BJ (cell line): Measurements from ENCODE around the gene B4GALT2. TPM values are rescaled to one million over a fixed set of nuclear protein-coding genes. Genes with fewer than 3 reads are reported as not detected.

Source experiments
- CTCF ChIA-PET: fragments of 350-600 bp; formaldehyde crosslinking; extraction: SDS; loops from one replicate; lab custom pipeline; 2021; ENCODE audit warnings: antibody characterized with exemption, inconsistent platforms; lab: Yijun Ruan, JAX
- POLR2A ChIA-PET: fragments of 300-600 bp; sonication (Branson Sonifier 250); formaldehyde crosslinking; extraction: SDS; loops from one replicate; lab custom pipeline; 2021; ENCODE audit warnings: antibody characterized with exemption; lab: Charles Lee
- DNase-seq: peaks from one replicate; pipeline ENCODE4 v3.0.0-alpha.2; 2011; ENCODE audit warnings: low read depth
- H3K27me3 ChIP-seq: 2 replicates; pipeline ENCODE4 v1.6.0; 2011; ENCODE audit warnings: low read length; ENCODE audit not compliant: control insufficient read depth, insufficient read depth
- H3K36me3 ChIP-seq: 2 replicates; pipeline ENCODE4 v1.5.1; 2011; ENCODE audit warnings: low read length; ENCODE audit not compliant: control insufficient read depth, insufficient read depth
- H3K4me3 ChIP-seq: 2 replicates; pipeline ENCODE4 v1.5.1; 2011; ENCODE audit warnings: low read depth, mild to moderate bottlenecking, control low read depth, low read length
- polyA plus RNA-seq: library from polyadenylated mRNA; depleted of rRNA; stranded (reverse); fragments of >200 nt; gene quantifications from 2 replicates; pipeline ENCODE4 v1.2.3, GENCODE V29; 2011
- TF ChIP-seq, protein P1 (sequence below): IDR thresholded peaks from 2 replicates; pipeline ENCODE4 v1.5.1; 2011; ENCODE audit warnings: low read depth, mild to moderate bottlenecking, control low read depth, inconsistent platforms, low read length, moderate library complexity; ENCODE audit not compliant: insufficient read depth

Gene B4GALT2
- polyA plus RNA-seq, 1 experiment, result 82.2 TPM

DNA sequence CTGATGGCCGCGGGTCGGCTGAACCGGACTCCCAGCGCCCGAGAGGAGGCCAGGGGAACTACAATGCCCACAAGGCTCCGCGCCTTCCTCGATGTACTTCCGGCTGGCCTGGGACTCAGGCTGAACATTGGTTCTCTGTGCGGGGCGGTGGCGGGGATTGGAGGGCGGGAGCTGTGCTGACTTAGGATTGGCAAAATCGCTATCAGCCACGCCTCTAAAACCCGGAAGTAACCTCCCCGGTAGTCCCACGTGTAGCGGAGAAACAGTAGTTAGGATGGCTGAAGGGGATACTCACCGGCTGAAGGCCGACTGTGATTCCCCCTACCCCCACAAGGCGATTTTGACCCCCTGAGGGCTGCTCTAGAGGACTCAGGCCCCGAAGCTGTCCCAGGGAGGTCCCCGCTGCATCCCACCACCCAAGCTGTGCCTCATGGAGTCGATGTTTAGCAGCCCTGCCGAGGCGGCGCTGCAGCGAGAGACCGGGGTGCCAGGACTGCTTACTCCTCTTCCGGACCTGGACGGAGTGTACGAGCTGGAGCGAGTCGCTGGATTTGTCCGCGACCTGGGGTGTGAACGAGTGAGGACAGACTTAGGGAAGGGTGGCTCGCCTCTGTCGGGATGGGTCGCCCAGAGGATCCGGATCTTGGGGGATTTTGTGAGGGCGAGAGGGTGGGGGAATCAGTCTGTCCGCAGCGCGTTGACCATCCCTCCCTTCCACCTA is 9.1 kb upstream of the B4GALT2 start, which contains the start of gene DPH2:
TSS of gene DPH2 (plus strand) at position 265 of the 721 bp plus-strand sequence. CDS start at position 431, 166 bp downstream.
- TF ChIP-seq, protein P1, sequence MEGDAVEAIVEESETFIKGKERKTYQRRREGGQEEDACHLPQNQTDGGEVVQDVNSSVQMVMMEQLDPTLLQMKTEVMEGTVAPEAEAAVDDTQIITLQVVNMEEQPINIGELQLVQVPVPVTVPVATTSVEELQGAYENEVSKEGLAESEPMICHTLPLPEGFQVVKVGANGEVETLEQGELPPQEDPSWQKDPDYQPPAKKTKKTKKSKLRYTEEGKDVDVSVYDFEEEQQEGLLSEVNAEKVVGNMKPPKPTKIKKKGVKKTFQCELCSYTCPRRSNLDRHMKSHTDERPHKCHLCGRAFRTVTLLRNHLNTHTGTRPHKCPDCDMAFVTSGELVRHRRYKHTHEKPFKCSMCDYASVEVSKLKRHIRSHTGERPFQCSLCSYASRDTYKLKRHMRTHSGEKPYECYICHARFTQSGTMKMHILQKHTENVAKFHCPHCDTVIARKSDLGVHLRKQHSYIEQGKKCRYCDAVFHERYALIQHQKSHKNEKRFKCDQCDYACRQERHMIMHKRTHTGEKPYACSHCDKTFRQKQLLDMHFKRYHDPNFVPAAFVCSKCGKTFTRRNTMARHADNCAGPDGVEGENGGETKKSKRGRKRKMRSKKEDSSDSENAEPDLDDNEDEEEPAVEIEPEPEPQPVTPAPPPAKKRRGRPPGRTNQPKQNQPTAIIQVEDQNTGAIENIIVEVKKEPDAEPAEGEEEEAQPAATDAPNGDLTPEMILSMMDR, result peak; percentile 10; the same call in 1 of the 2 replicates
- H3K4me3 ChIP-seq, result peak within 1 kb of the TSS; percentile 70
- POLR2A ChIA-PET, result interaction anchor here (0.5 kb wide), 1 partner anchor 318 kb away, joined by 3 read pairs; no protein-coding TSS in a partner anchor
- CTCF ChIA-PET, result interaction anchor here (0.6 to 2.4 kb wide), 6 partner anchors 9 to 207 kb away, joined by 3 to 9 read pairs (median 3); partner anchors contain the start of gene B4GALT2
- peaks cover 5% of the 10 kb centered on the region for H3K36me3 ChIP-seq
- DNase-seq, result peak; percentile 89
- no peaks in the 10 kb centered on the region for H3K27me3 ChIP-seq

DNA sequence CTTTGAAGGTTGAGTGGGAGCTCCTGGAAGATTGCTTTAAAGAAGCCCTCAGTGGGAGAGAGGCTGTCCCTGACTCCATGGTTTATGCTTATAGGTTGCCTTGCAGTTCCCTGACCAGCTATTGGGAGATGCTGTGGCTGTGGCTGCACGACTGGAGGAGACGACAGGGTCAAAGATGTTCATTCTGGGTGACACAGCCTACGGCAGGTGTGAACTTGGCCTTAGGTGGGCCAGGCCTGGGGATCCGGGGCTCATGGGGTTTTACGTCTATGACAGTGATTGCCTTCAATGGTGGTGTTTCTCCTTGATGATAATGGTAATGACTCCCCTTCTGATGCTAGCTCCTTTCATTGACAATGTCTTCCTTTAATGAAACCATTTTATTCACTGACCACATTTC is 8.5 kb upstream of the B4GALT2 start:
- CTCF ChIA-PET, result interaction anchor here (0.6 to 2.4 kb wide), 5 partner anchors 12 to 207 kb away, joined by 3 to 9 read pairs (median 3); no protein-coding TSS in a partner anchor

DNA sequence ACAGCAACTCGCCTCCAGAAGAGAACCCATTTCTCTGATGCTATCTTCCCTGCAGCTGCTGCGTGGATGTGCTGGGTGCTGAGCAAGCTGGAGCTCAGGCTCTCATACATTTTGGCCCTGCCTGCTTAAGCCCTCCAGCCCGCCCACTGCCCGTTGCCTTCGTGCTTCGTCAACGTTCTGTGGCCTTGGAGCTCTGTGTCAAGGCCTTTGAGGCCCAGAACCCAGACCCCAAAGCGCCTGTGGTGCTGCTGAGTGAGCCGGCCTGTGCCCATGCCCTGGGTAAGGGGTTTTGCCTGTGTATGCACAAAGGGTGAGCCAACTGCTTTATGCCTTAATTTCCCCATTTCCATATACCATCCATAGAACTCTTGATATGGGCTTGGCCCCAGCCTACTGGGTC is 8.1 kb upstream of the B4GALT2 start:
- CTCF ChIA-PET, result interaction anchor here (1.2 to 2.4 kb wide), 4 partner anchors 12 to 208 kb away, joined by 3 to 9 read pairs (median 4); no protein-coding TSS in a partner anchor
- peaks cover 4% of the 10 kb centered on the region for H3K36me3 ChIP-seq
- DNase-seq, result no peak
- no peaks in the 10 kb centered on the region for H3K27me3 ChIP-seq
- POLR2A ChIA-PET, result no interaction called here
- TF ChIP-seq, protein P1, result no peak
- peak overlapping the region; percentile 70; the same call in 1 of the 2 replicates for H3K4me3 ChIP-seq

More for the DNA sequence above, 8.5 kb upstream of the B4GALT2 start:
- TF ChIP-seq, protein P1, result no peak
- DNase-seq, result no peak
- POLR2A ChIA-PET, result no interaction called here
- Histone ChIP-seq H3K36me3 (peaks cover 5% of the 10 kb centered on the region), H3K4me3 (peak overlapping the region; percentile 70), H3K27me3 (no peaks in the 10 kb centered on the region)

DNA sequence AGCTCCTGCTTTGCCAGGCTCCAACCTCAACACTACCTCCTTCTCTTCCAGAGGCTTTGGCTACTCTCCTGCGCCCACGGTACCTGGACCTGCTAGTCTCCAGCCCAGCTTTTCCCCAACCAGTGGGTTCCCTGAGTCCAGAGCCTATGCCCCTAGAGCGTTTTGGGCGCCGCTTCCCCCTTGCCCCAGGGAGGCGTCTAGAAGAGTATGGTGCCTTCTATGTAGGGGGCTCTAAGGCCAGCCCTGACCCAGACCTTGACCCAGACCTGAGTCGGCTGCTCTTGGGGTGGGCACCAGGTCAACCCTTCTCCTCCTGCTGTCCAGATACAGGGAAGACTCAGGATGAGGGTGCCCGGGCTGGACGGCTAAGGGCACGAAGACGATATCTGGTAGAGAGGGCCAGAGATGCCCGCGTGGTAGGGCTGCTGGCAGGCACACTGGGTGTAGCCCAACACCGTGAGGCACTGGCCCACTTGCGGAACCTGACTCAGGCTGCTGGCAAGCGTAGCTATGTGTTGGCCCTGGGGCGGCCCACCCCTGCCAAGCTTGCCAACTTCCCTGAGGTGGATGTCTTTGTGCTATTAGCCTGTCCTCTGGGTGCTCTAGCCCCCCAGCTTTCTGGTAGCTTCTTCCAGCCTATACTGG is 7.6 kb upstream of the B4GALT2 start:
- no peak for DNase-seq
- ChIA-PET CTCF (interaction anchor here (1.0 to 2.4 kb wide), 2 partner anchors 36 to 37 kb away, joined by 3 to 9 read pairs; no protein-coding TSS in a partner anchor), POLR2A (no interaction called here)
- no peak overlapping the region for H3K4me3 ChIP-seq
- H3K27me3 ChIP-seq, result no peaks in the 10 kb centered on the region
- TF ChIP-seq, protein P1, result no peak
- peaks cover 3% of the 10 kb centered on the region for H3K36me3 ChIP-seq
